HG02870 (cell line): ENCODE data around the gene POP5.
"Not testable (repeated sequence)": the region's sequence is repeated elsewhere in the genome, so short reads cannot be mapped to it uniquely, and the experiment has no call there.

Experiments
- ATAC-seq: cut with Tn5 transposase; IDR thresholded peaks from one replicate; pipeline ENCODE4 v1.9.1; 2021; ENCODE audit warnings: mild to moderate bottlenecking, moderate library complexity; ENCODE audit not compliant: unreplicated experiment

Gene POP5

DNA sequence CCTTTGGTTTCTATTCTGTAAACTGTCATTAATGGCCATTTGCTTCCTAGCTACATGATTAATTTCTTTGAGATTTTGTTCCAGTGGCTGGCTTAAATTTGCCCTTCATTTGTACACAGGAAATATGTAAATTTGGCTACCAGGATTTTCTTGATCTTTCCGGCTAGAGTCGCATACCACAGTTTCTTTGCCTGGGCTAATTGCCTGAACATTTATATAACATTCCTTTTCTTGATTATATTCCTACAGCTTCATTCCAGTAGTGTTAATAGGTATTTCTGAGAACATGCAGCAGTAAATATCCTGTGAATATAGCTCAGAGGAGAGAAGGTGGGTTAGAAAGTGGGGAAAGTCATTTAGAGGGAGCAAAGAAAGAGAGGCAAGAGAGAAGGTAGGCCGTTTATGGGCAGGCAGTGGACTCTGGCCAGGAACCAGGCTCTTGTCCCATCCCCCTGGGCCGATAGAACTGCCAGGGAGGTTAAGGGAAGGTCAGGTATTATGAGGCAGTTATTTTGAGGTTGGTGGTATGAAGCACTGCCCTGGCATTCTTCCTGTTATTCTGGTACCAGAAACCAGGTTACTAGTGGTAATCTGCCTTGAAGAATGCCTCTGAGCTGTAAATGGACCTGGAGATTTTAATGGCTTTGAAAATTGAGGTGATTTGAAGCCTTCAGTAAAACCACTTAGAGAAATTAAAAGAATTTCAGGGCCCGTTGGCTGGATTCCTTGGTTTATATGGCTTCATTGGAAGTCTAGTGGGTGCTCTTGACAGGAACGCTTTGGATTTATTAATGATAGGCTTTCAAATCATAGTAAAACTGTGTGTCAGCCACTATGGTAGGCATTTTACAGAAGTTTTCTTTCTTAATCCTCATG, 42.7 kb downstream of the POP5 start:
- ATAC-seq = no peak

DNA sequence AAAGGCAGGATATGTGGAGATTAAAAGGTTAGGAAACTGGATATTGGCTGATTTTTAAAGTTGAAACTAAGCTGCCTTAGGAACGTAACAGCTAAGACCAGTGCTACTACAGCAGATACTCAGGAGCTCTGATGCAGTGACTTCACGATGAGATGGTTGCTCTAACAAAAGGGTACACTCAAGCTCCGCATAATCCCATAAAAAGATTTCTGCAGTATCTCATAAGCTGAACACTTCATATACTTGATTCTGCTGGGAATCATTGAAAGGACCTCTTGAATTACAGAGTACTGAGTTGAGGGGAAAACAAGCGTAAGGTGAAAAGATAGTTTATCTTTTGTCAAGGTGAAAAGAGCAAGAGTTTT, 43.4 kb downstream of the POP5 start:
- ATAC-seq = no peak

DNA sequence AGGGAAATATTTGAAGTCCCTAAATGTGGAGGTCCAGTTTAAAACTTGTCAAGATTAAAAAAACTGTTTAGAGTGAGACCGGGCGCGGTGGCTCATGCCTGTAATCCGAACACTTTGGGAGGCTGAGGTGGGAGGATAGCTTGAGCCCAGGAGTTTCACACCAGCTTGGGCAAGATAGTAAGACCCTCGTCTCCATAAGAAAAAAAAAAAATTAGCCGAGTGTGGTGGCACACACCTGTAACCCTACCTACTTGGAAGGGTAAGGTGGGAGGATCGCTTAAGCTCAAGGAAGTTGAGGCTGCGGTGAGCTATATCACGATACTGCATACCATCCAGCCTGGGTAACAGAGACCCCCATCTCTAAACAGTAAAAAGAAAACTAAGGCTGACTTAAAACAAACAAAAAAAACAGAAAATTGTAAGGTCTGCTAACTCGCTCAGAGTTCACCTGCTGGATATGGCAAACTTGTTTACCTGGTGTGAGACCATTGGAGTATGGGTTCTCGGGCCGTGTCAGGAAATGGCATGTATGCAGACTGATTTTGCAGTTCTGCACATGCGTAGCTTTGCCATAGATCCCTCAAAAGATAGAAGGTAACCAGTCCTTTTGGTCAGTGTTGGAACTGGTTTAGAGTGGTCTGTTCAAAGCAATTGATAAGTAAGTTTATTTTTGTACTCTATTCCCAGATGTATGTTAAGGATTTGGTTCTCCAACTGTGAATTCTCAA, 45.0 kb downstream of the POP5 start:
- no peak for ATAC-seq

DNA sequence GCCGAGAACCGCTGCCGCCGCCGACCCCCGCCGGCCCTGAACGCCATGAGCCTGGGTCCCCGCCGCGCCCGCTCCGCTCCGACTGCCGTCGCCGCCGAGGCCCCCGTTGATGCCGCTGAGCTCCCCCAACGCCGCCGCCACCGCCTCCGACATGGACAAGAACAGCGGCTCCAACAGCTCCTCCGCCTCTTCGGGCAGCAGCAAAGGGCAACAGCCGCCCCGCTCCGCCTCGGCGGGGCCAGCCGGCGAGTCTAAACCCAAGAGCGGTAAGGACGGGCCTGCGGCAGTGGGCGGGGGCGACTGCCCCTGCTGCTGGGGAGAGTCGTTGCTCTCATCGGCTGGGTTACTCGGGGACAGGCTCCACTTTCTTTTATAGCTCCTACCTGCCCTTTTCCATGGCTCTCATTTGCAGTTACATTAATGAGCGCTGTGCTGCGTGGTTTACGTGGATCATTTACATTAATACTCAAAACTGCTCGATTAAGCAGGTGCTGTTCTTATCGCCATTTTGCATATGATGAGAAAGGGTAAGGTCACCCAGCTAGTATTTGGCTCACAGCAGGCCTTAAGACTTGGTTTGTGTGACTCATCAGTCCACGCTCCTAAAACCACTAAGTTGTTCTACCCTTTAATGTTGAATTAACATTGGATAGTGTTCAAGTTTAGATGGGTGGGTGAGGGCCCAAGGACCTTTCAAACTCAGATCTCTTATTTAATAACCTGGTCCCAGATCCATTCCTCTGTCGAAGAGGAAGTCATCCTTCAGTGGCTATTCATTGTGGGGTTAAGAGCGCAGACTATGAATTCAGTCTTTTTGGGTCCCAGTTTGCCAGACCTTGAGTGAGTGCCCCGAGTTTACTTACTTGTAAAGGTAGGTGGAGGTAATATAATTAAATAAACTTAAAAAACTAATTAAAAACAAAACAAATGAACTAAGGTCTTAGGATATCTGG, 46.2 kb downstream of the POP5 start:
- ATAC-seq = peak; percentile 31

DNA sequence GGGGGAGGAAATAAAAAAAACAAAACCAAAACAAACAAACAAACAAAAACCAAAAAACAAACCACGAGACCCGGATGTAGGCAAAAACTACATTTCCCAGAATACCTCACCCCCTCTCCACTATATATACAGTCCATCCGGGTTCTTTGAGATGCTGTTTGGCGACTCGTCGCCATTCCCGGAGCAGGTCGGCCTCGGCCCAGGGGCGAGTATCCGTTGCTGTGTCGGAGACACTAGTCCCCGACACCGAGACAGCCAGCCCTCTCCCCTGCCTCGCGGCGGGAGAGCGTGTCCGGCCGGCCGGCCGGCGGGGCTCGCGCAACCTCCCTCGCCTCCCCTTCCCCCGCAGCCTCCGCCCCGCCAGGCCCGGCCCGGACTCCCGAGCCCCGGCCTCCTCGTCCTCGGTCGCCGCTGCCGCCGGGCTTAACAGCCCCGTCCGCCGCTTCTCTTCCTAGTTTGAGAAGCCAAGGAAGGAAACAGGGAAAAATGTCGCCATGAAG, 46.9 kb downstream of the POP5 start, which contains the start of gene RNF10:
RNF10 (plus strand) TSS at position 154 of the 500 bp plus-strand sequence. CDS start 456 bp downstream, outside the sequence.
- peak; percentile 56 for ATAC-seq

DNA sequence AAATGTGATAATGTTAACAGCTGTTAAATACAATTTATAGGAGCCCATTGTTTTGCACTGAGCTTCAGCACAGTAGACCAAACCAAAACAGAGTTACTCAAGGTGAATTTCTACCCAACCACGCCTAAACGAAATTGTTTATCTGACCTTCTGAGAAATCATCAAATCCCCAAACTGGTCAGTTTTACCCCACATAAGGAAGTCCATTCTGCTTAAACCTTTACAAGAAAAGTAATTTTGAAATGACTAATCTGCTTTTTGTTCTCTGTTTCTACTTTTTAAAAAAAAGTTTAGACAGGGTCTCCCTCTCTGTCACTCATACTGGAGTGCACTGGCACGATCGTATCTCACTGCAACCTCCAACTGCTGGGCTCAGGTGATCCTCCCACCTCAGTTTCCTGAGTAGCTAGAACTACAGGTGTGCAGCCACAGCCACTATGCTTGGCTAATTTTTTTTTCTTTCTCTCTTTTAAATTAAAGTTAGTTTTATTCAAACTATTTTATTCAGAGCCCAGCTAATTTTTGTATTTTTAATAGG, 48.4 kb downstream of the POP5 start:
- ATAC-seq = no peak

DNA sequence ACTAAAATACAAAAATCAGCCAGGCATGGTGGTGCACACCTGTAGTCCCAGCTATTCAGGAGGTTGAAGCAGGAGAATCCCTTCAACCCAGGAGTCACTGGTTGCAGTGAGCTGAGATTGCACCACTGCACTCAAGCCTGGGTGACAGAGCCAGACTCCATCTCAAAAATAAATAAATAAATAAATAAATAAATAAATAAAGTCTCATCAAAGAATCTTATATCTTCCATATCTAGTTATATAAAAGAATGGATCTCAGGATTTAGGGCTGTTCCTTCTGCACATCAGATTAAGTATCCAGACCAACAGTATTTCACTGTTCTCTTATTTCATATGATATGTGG, 50.8 kb downstream of the POP5 start:
- ATAC-seq = not testable (repeated sequence)

DNA sequence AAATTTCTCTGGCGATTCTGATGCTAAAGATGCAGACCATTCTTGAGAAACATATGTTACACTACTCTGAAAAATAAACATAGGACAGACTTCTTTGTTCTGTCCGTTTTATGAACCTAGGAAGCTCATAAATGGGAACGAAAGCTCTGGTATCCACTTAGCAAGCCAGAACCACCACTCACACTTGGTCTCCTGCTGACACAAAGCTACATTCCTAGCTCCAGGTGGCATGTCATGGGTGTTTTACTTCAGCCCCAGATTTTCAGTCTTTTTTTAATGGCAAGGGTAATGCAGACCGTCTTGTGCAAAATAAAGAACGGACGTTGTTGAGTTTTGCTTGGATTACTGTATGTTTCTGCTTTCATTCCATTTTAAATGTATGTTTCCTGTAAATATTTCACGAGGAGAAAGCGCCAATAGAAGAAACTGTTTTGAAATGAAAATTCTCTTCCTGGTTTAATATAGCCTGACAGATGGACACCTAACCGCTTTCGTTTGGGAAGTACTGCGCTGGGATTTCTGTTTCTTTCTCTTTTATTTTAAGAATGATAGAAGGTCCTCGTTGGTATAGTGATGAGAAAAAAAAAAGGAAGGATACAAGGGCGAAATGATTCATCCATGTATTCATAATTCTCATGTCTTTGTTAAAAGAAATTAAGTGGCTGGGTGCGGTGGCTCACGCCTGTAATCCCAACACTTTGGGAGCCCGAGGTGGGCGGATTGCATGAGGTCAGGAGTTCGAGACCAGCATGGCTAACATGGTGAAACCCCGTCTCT, 51.4 kb downstream of the POP5 start:
- ATAC-seq = no peak

DNA sequence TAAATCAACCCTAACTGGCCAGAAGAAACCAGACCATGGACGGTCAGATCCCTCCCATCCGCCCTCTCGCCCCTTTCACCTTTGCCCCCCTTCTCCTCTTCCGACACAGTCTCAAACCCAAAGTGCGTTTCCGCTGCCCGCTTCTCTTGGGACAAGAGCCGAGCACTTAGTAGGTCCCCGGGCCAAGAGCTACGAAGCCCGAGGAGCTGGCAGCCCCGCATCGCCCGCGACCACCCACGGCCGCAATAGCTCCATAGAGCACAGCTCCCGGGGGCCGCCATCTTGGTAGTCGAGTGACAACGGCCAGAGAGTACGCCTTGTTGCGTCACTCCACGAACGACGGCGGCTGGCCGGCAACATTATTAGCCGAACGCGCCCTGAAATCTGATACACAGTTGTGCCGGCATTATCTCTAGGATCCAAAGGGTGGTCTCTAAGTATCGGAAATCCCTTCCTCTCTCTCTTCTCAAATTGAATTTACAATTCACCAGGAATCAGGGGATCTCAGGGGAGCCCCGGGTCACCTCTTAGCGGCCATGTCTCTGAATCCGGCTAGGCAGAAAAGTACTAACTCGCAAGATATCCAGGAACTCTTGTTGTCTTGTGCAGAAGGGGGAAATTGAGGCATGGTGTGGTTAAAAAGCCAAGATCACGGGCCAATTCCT, 52.2 kb downstream of the POP5 start, which contains the start of gene COQ5:
COQ5 (minus strand) TSS at position 298 of the 665 bp plus-strand sequence; CDS start at position 281, 17 bp downstream.
- peak; percentile 64 for ATAC-seq
